ENCODE measurements around the gene PPP1R12B. TPM values are rescaled to one million over a fixed set of nuclear protein-coding genes. Genes with fewer than 3 reads are reported as not detected.
A peak's percentile ranks its signal among the peaks of the same experiment; 100 is the strongest.
"Not testable (repeated sequence)": the region's sequence is repeated elsewhere in the genome, so short reads cannot be mapped to it uniquely, and the experiment has no call there.

The PPP1R12B gene
- total and polyA plus RNA-seq, 4 donors = 4.0 to 31.6 (median 9.7) TPM

DNA sequence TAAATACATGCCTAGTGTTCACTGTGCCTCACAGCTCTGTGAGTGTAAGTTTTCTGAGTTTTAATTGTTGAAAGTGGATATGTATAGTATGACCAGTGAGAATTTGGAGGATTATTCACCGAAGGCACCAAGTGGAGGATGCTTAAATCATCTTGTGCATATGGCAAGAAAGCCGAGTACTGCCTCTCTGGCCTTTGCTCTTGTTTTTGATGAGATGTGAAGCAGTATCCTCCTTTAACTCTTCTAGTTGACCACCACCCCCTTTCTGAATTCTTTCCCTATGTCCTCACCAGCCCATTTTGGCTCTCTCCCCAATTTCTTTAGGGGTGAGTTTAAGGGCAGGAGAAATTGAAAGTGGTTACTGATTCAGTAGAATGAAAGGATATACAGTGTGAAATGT lies 231.3 kb downstream of the PPP1R12B start:
- TF ChIP-seq RXRA (IDR thresholded peaks at IDR 0.05) (peak in 1 of 2 donors; percentile 38), TAF1 (conservative IDR thresholded peaks at IDR 0.05) (no peak), HNF4G (IDR thresholded peaks at IDR 0.05) (no peak), FOXA1 (IDR thresholded peaks at IDR 0.05) (no peak), RAD21 (IDR thresholded peaks at IDR 0.05) (no peak)
- TF ChIP-seq, protein P1, sequence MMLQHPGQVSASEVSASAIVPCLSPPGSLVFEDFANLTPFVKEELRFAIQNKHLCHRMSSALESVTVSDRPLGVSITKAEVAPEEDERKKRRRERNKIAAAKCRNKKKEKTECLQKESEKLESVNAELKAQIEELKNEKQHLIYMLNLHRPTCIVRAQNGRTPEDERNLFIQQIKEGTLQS (IDR thresholded peaks at IDR 0.05) = no peak
- DNase-seq (ENCODE audit: low spot score) = no peak
- Histone ChIP-seq H3K36me3 (ENCODE audit: control insufficient read depth in 4 of 4, insufficient read depth in 3 of 4, low read depth in 1 of 4, low read length in 3 of 4) (peaks cover 1 to 30% (median 14%) of the 10 kb centered on the region in 4 donors), H3K27ac (ENCODE audit: low read depth in 1 of 2, low read length in 2 of 2) (no peak overlapping the region), H3K9me3 (ENCODE audit: control insufficient read depth in 4 of 4, low read length in 3 of 4) (no peaks in the 10 kb centered on the region), H3K4me1 (ENCODE audit: control insufficient read depth in 4 of 4, insufficient read depth in 4 of 4, low read length in 3 of 4) (no peaks in the 10 kb centered on the region), H3K9ac (ENCODE audit: low read depth in 1 of 2, low read length in 2 of 2) (no peak overlapping the region), H3K27me3 (ENCODE audit: control insufficient read depth in 4 of 4, insufficient read depth in 4 of 4, low read length in 3 of 4) (no peaks in the 10 kb centered on the region), H3K4me3 (ENCODE audit: low read depth in 1 of 3, low read length in 3 of 3) (no peak overlapping the region)
- WGBS = 85% methylated on average over 2 of the region's 2 CpGs

- TF ChIP-seq EGR1 (IDR thresholded peaks at IDR 0.05; ENCODE audit: low read depth in 2 of 2) (no peak), RXRA (IDR thresholded peaks at IDR 0.05) (no peak), NR2F2 (IDR thresholded peaks at IDR 0.05) (no peak), HNF4A (conservative IDR thresholded peaks at IDR 0.05) (no peak), FOXA2 (IDR thresholded peaks at IDR 0.05) (no peak), JUND (IDR thresholded peaks at IDR 0.05) (no peak), TAF1 (conservative IDR thresholded peaks at IDR 0.05) (no peak), RAD21 (IDR thresholded peaks at IDR 0.05) (no peak)
- Histone ChIP-seq H3K27ac (ENCODE audit: low read depth in 1 of 2, low read length in 2 of 2) (no peak overlapping the region), H3K36me3 (ENCODE audit: control insufficient read depth in 4 of 4, insufficient read depth in 3 of 4, low read depth in 1 of 4, low read length in 3 of 4) (peaks cover 1 to 23% (median 13%) of the 10 kb centered on the region in 4 donors), H3K4me3 (ENCODE audit: low read depth in 1 of 3, low read length in 3 of 3) (no peak overlapping the region), H3K27me3 (ENCODE audit: control insufficient read depth in 4 of 4, insufficient read depth in 4 of 4, low read length in 3 of 4) (no peaks in the 10 kb centered on the region), H3K9me3 (ENCODE audit: control insufficient read depth in 4 of 4, low read length in 3 of 4) (no peaks in the 10 kb centered on the region), H3K4me1 (ENCODE audit: control insufficient read depth in 4 of 4, insufficient read depth in 4 of 4, low read length in 3 of 4) (no peaks in the 10 kb centered on the region), H3K9ac (ENCODE audit: low read depth in 1 of 2, low read length in 2 of 2) (no peak overlapping the region)
- 80% methylated on average over 1 of the region's 1 CpG for whole genome bisulfite sequencing
- no peak for DNase-seq (ENCODE audit: low spot score)
Measured at GRCh38 chr1:202580619-202581018, 232.1 kb downstream of the PPP1R12B start.

DNA sequence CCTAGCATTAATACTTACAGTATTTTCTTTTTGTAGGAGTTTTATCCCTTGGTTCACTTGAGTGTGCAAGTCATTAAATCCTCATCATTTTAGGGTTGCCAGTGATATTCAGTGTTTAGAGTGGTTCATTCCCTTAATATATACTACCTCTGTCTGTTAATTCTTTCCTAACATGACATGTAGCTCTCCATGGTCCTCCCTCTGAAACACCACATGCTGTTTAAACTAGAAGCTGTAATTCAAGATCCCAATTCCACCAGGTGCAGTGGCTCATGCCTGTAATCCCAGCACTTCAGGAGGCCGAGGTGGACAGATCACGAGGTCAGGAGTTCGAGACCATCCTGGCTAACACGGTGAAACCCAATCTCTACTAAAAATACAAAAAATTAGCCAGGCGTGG lies 233.9 kb downstream of the PPP1R12B start:
- not testable (repeated sequence) for H3K4me3 ChIP-seq (ENCODE audit: low read depth in 1 of 3, low read length in 3 of 3); H3K4me1 ChIP-seq (ENCODE audit: control insufficient read depth in 4 of 4, insufficient read depth in 4 of 4, low read length in 3 of 4); H3K27me3 ChIP-seq (ENCODE audit: control insufficient read depth in 4 of 4, insufficient read depth in 4 of 4, low read length in 3 of 4); H3K27ac ChIP-seq (ENCODE audit: low read depth in 1 of 2, low read length in 2 of 2); H3K9me3 ChIP-seq (ENCODE audit: control insufficient read depth in 4 of 4, low read length in 3 of 4); H3K9ac ChIP-seq (ENCODE audit: low read depth in 1 of 2, low read length in 2 of 2); DNase-seq (ENCODE audit: low spot score)
- peaks cover 1 to 23% (median 13%) of the 10 kb centered on the region in 4 donors for H3K36me3 ChIP-seq (ENCODE audit: control insufficient read depth in 4 of 4, insufficient read depth in 3 of 4, low read depth in 1 of 4, low read length in 3 of 4)
- WGBS = 96% methylated on average over 5 of the region's 5 CpGs

DNA sequence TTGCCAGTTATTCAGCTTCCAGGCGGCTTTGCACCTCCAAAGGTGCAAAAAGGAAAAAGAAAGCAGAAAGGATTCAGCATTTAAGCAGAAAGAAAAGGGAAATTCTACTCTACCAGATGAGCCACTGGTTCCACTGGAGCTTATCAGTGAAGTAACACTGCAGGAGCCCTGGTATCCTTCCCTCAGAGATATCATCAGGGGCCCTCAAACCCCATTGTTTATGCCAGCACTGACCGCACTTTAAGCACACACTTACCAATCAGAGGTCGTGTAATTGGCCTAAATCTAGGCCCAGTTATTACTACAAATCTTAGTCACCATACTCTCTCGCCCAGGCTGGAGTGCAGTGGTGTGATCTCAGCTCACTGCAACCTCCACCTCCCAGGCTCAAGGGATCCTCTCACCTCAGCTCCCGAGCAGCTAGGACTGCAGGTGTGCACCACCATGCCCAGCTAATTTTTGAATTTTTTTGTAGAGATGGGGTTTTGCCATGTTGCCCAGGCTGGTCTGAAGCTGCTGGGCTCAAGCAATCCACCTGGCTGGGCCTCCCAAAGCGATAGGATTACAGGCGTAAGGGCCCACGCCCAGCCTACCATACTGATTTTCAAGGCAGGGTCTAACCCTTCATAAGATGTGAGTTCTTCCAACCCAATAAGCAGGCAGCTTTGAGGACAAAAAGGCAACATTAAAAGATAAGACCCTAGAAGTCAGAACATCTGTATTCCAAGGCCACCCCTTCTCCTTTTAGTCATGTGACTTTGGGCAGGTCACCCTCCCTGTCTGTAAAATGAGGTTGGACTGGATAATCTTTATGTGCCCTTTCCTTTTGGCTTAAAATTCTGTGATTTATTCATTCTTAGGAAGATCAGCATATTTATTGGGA lies 236.4 kb downstream of the PPP1R12B start:
- Histone ChIP-seq H3K27me3 (ENCODE audit: control insufficient read depth in 4 of 4, insufficient read depth in 4 of 4, low read length in 3 of 4) (no peaks in the 10 kb centered on the region), H3K4me3 (ENCODE audit: low read depth in 1 of 3, low read length in 3 of 3) (no peak overlapping the region), H3K36me3 (ENCODE audit: control insufficient read depth in 4 of 4, insufficient read depth in 3 of 4, low read depth in 1 of 4, low read length in 3 of 4) (peaks cover 1 to 23% (median 13%) of the 10 kb centered on the region in 4 donors), H3K9ac (ENCODE audit: low read depth in 1 of 2, low read length in 2 of 2) (no peak overlapping the region), H3K4me1 (ENCODE audit: control insufficient read depth in 4 of 4, insufficient read depth in 4 of 4, low read length in 3 of 4) (no peaks in the 10 kb centered on the region), H3K9me3 (ENCODE audit: control insufficient read depth in 4 of 4, low read length in 3 of 4) (no peaks in the 10 kb centered on the region), H3K27ac (ENCODE audit: low read depth in 1 of 2, low read length in 2 of 2) (no peak overlapping the region)
- WGBS = 93% methylated on average over 8 of the region's 8 CpGs
- no peak for DNase-seq (ENCODE audit: low spot score)
- no peak for TF ChIP-seq HNF4A (conservative IDR thresholded peaks at IDR 0.05)
- no peak for TF ChIP-seq TAF1 (conservative IDR thresholded peaks at IDR 0.05)
- no peak for TF ChIP-seq SP1 (IDR thresholded peaks at IDR 0.05)
- no peak for TF ChIP-seq HNF4G (IDR thresholded peaks at IDR 0.05)
- no peak for TF ChIP-seq FOXA1 (IDR thresholded peaks at IDR 0.05)
- TF ChIP-seq MAX (IDR thresholded peaks at IDR 0.05) = no peak
- no peak for TF ChIP-seq YY1 (IDR thresholded peaks at IDR 0.05)
- TF ChIP-seq NR2F2 (IDR thresholded peaks at IDR 0.05) = no peak
- TF ChIP-seq, protein P2, sequence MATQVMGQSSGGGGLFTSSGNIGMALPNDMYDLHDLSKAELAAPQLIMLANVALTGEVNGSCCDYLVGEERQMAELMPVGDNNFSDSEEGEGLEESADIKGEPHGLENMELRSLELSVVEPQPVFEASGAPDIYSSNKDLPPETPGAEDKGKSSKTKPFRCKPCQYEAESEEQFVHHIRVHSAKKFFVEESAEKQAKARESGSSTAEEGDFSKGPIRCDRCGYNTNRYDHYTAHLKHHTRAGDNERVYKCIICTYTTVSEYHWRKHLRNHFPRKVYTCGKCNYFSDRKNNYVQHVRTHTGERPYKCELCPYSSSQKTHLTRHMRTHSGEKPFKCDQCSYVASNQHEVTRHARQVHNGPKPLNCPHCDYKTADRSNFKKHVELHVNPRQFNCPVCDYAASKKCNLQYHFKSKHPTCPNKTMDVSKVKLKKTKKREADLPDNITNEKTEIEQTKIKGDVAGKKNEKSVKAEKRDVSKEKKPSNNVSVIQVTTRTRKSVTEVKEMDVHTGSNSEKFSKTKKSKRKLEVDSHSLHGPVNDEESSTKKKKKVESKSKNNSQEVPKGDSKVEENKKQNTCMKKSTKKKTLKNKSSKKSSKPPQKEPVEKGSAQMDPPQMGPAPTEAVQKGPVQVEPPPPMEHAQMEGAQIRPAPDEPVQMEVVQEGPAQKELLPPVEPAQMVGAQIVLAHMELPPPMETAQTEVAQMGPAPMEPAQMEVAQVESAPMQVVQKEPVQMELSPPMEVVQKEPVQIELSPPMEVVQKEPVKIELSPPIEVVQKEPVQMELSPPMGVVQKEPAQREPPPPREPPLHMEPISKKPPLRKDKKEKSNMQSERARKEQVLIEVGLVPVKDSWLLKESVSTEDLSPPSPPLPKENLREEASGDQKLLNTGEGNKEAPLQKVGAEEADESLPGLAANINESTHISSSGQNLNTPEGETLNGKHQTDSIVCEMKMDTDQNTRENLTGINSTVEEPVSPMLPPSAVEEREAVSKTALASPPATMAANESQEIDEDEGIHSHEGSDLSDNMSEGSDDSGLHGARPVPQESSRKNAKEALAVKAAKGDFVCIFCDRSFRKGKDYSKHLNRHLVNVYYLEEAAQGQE (IDR thresholded peaks at IDR 0.05) = no peak
- TF ChIP-seq FOXA2 (IDR thresholded peaks at IDR 0.05) = no peak
- no peak for TF ChIP-seq RAD21 (IDR thresholded peaks at IDR 0.05)
- TF ChIP-seq, protein P1 (IDR thresholded peaks at IDR 0.05) = no peak
- no peak for TF ChIP-seq EGR1 (IDR thresholded peaks at IDR 0.05; ENCODE audit: low read depth in 2 of 2)
- no peak for TF ChIP-seq GABPA (IDR thresholded peaks at IDR 0.05 in 1 of 2, conservative IDR thresholded peaks at IDR 0.05 in 1 of 2)

Measured in liver (tissue), 9 donors.